Measurements from ENCODE around the gene AFG1L. TPM values are rescaled to one million over a fixed set of nuclear protein-coding genes. Genes with fewer than 3 reads are reported as not detected.

AFG1L gene
- total RNA-seq, 4 donors from 2014 or later: 6.7 to 8.6 (median 7.4) TPM

GRCh38 chr6:108252055-108252454 lies 42.8 kb upstream of the AFG1L start:
- H3K4me3 ChIP-seq (replicated peaks in 1 of 3): no peak overlapping the region
- H3K27me3 ChIP-seq: no peaks in the 10 kb centered on the region

DNA sequence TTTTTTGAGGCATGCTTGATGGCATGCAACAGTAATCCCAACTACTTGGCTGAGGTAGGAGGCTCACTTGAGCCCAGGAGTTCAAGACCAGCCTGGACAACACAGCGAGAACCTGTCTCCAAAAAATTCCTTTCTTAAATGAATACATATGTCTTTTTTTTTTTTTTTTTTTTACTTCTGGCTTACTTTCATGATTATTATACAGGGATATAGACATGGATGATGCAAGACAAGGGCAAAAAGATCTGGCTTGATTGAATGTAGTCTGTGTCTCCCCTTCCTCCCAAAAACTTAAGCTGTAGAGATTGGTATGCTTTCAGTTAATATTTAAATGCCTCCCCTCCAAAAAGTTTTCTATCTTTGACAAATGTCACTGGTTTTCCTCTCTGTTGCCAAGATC lies 41.6 kb upstream of the AFG1L start:
- intact Hi-C loops (cut with DNase I): no loop called here
- Histone ChIP-seq H3K36me3 (no peaks in the 10 kb centered on the region), H3K27me3 (no peaks in the 10 kb centered on the region), H3K9me3 (no peaks in the 10 kb centered on the region), H3K27ac (no peak overlapping the region), H3K4me3 (replicated peaks in 1 of 3) (no peak overlapping the region), H3K4me1 (peaks cover 0 to 17% of the 10 kb centered on the region in 2 donors)
- DNase-seq: no peak
- WGBS, 2 donors: 97 to 100% methylated on average over 1 of the region's 1 CpG
- TF ChIP-seq, protein P1, sequence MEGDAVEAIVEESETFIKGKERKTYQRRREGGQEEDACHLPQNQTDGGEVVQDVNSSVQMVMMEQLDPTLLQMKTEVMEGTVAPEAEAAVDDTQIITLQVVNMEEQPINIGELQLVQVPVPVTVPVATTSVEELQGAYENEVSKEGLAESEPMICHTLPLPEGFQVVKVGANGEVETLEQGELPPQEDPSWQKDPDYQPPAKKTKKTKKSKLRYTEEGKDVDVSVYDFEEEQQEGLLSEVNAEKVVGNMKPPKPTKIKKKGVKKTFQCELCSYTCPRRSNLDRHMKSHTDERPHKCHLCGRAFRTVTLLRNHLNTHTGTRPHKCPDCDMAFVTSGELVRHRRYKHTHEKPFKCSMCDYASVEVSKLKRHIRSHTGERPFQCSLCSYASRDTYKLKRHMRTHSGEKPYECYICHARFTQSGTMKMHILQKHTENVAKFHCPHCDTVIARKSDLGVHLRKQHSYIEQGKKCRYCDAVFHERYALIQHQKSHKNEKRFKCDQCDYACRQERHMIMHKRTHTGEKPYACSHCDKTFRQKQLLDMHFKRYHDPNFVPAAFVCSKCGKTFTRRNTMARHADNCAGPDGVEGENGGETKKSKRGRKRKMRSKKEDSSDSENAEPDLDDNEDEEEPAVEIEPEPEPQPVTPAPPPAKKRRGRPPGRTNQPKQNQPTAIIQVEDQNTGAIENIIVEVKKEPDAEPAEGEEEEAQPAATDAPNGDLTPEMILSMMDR (IDR thresholded peaks at IDR 0.05): no peak
- no peak for TF ChIP-seq POLR2A (IDR thresholded peaks at IDR 0.05)

More at GRCh38 chr6:108252055-108252454, 42.8 kb upstream of the AFG1L start:
- Histone ChIP-seq H3K27ac (no peak overlapping the region), H3K9me3 (no peaks in the 10 kb centered on the region), H3K36me3 (no peaks in the 10 kb centered on the region), H3K4me1 (peaks cover 0 to 12% of the 10 kb centered on the region in 2 donors)
- intact Hi-C loops (cut with DNase I): no loop called here
- WGBS, 2 donors: 84 to 88% methylated on average over 5 of the region's 5 CpGs
- DNase-seq: no peak
- no peak for TF ChIP-seq POLR2A (IDR thresholded peaks at IDR 0.05)
- TF ChIP-seq, protein P1 (IDR thresholded peaks at IDR 0.05): no peak

DNA sequence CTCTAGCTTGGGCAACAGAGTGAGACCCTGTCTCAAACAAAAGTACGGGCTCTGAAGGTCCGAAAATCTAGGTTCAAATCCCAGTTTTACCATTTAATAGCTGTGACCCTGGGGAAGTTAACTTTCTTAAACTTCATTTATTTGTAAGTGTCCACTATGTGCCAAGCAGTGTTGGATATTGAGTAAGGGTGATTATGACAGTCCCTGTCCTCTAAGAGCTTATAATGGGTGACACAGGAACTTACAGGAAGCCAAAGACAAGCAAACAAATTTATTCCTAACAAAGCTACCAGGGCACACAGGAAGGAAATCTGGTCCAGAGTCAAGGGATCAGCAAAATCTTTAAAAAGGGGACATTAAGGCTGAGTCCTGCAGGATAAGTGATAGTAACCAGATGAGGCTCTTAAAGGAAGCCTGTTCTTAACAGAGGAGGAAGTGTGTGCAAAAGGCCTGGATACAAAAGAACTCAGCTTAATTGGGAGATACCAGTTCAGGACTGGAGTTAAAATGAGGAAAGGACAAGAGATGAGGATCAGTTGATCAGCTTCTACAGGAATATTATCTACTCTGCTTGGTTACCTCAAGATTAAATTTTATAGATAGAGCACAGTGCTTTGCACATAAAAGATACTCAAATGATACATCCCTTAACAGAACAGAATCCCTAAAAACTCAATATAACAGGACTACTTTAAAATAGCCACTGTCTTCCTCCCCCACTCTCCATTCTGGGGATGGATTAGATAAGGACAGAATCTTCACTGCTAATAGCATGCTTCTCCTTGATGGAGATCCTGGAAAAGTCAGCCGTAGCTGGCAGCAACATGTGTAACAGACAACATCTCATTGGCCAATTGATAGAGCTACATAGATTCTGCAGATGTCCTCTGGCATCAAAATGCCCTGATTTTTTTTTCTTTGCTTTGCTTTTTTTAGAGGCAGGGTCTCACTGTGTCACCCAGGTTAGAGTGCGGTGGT lies 40.1 kb upstream of the AFG1L start:
- H3K36me3 ChIP-seq: no peaks in the 10 kb centered on the region
- intact Hi-C loops (cut with DNase I): no loop called here
- 89 to 94% methylated on average over 4 of the region's 4 CpGs for WGBS, 2 donors
- no peak for DNase-seq
- H3K4me1 ChIP-seq: peaks cover 11 to 30% of the 10 kb centered on the region in 2 donors
- no peaks in the 10 kb centered on the region for H3K27me3 ChIP-seq
- H3K4me3 ChIP-seq (replicated peaks in 1 of 3): no peak overlapping the region
- H3K9me3 ChIP-seq: no peaks in the 10 kb centered on the region
- no peak overlapping the region for H3K27ac ChIP-seq
- TF ChIP-seq POLR2A (IDR thresholded peaks at IDR 0.05): no peak
- TF ChIP-seq, protein P1 (IDR thresholded peaks at IDR 0.05): no peak

GRCh38 chr6:108260126-108260808 lies 34.6 kb upstream of the AFG1L start:
- no peaks in the 10 kb centered on the region for H3K9me3 ChIP-seq
- intact Hi-C loops (cut with DNase I): no loop called here
- DNase-seq: peak; percentile 52 to 54
- 1 to 3% methylated on average over 19 to 25 of the region's 29 CpGs for WGBS, 2 donors
- H3K4me3 ChIP-seq (replicated peaks in 1 of 3): peak overlapping the region; percentile 82 to 99 (median 95)
- no peaks in the 10 kb centered on the region for H3K36me3 ChIP-seq
- peak in 1 of 2 donors; percentile 8 for TF ChIP-seq POLR2A (IDR thresholded peaks at IDR 0.05)
- TF ChIP-seq, protein P1 (IDR thresholded peaks at IDR 0.05): no peak
- peaks cover 13 to 23% of the 10 kb centered on the region in 2 donors for H3K4me1 ChIP-seq
- peak overlapping the region; percentile 95 to 99 (median 98) for H3K27ac ChIP-seq
- H3K27me3 ChIP-seq: no peaks in the 10 kb centered on the region
